Skeletal muscle tissue (tissue), 4 donors: Measurements from ENCODE around the gene PGBD5. TPM values are rescaled to one million over a fixed set of nuclear protein-coding genes. Genes with fewer than 3 reads are reported as not detected.
"Not testable (repeated sequence)": the region's sequence is repeated elsewhere in the genome, so short reads cannot be mapped to it uniquely, and the experiment has no call there.

ENCODE experiments used
- H3K27ac ChIP-seq: one replicate; pipeline ENCODE4 v1.7.0; 2013; ENCODE audit warnings: mild to moderate bottlenecking, low read depth, low read length, inconsistent platforms
- H3K27me3 ChIP-seq, 3 donors: one replicate each; pipeline ENCODE4 v1.7.0; 2013; ENCODE audit warnings: low read length in 3 of 3; ENCODE audit not compliant: control insufficient read depth in 3 of 3, insufficient read depth in 3 of 3
- H3K36me3 ChIP-seq, 3 donors: one replicate each; pipeline ENCODE4 v1.7.0; 2013; ENCODE audit warnings: low read length in 3 of 3; ENCODE audit not compliant: control insufficient read depth in 3 of 3, insufficient read depth in 3 of 3
- H3K4me1 ChIP-seq, 3 donors: one replicate each; pipeline ENCODE4 v1.7.0; 2013; ENCODE audit warnings: low read length in 3 of 3, mild to moderate bottlenecking in 3 of 3; ENCODE audit not compliant: control insufficient read depth in 3 of 3, insufficient read depth in 3 of 3
- H3K4me3 ChIP-seq, 3 donors: one replicate each; pipeline ENCODE4 v1.7.0; 2013; ENCODE audit warnings: low read length in 3 of 3
- H3K9ac ChIP-seq, 3 donors: one replicate each; pipeline ENCODE4 v1.7.0; 2013; ENCODE audit warnings: low read length in 3 of 3, mild to moderate bottlenecking in 3 of 3, moderate library complexity in 2 of 3, low read depth in 1 of 3
- H3K9me3 ChIP-seq, 3 donors: one replicate each; pipeline ENCODE4 v1.7.0; 2013; ENCODE audit warnings: low read length in 3 of 3; ENCODE audit not compliant: control insufficient read depth in 3 of 3
- total RNA-seq: library from RNA; depleted of rRNA; stranded (reverse); fragments of >200 nt; gene quantifications from one replicate; pipeline ENCODE4 v1.2.3, GENCODE V29; 2014
- donor health status: Osteomylitis.

Gene PGBD5
- total RNA-seq, 1 donor from 2014 or later, result 5.7 TPM

GRCh38 chr1:230427094-230427876, 1.2 kb upstream of the PGBD5 start:
- Histone ChIP-seq H3K36me3 (no peaks in the 10 kb centered on the region), H3K4me1 (peaks cover 9 to 16% (median 14%) of the 10 kb centered on the region in 3 donors), H3K9me3 (no peaks in the 10 kb centered on the region), H3K27me3 (peaks cover 20 to 25% (median 24%) of the 10 kb centered on the region in 3 donors), H3K9ac (no peak overlapping the region), H3K27ac (no peak overlapping the region), H3K4me3 (no peak overlapping the region)

- Histone ChIP-seq H3K27me3 (peaks cover 21 to 27% (median 25%) of the 10 kb centered on the region in 3 donors), H3K36me3 (no peaks in the 10 kb centered on the region), H3K4me3 (no peak overlapping the region), H3K4me1 (peaks cover 9 to 16% (median 14%) of the 10 kb centered on the region in 3 donors), H3K9ac (no peak overlapping the region), H3K9me3 (no peaks in the 10 kb centered on the region), H3K27ac (no peak overlapping the region)
Observed at GRCh38 chr1:230425252-230426091, 660 bp downstream of the PGBD5 start.

GRCh38 chr1:230424391-230425251, 1.5 kb downstream of the PGBD5 start:
- Histone ChIP-seq H3K27me3 (peaks cover 21 to 27% (median 25%) of the 10 kb centered on the region in 3 donors), H3K9ac (no peak overlapping the region), H3K36me3 (no peaks in the 10 kb centered on the region), H3K9me3 (no peaks in the 10 kb centered on the region), H3K27ac (no peak overlapping the region), H3K4me3 (no peak overlapping the region), H3K4me1 (peaks cover 9 to 16% (median 12%) of the 10 kb centered on the region in 3 donors)

- Histone ChIP-seq H3K9me3 (no peaks in the 10 kb centered on the region), H3K27me3 (peaks cover 21 to 27% (median 25%) of the 10 kb centered on the region in 3 donors), H3K4me3 (no peak overlapping the region), H3K9ac (no peak overlapping the region), H3K27ac (no peak overlapping the region), H3K4me1 (peaks cover 5 to 16% (median 12%) of the 10 kb centered on the region in 3 donors), H3K36me3 (no peaks in the 10 kb centered on the region)
Observed at GRCh38 chr1:230423951-230424350, 2.2 kb downstream of the PGBD5 start.

GRCh38 chr1:230423261-230423660, 2.9 kb downstream of the PGBD5 start:
- Histone ChIP-seq H3K27ac (no peak overlapping the region), H3K9me3 (no peaks in the 10 kb centered on the region), H3K4me1 (peaks cover 3 to 16% (median 12%) of the 10 kb centered on the region in 3 donors), H3K9ac (no peak overlapping the region), H3K4me3 (no peak overlapping the region), H3K27me3 (peaks cover 21 to 30% (median 25%) of the 10 kb centered on the region in 3 donors), H3K36me3 (no peaks in the 10 kb centered on the region)

- Histone ChIP-seq H3K4me3 (no peak overlapping the region), H3K27me3 (peaks cover 21 to 30% (median 25%) of the 10 kb centered on the region in 3 donors), H3K27ac (no peak overlapping the region), H3K9me3 (no peaks in the 10 kb centered on the region), H3K36me3 (no peaks in the 10 kb centered on the region), H3K4me1 (peaks cover 3 to 16% (median 12%) of the 10 kb centered on the region in 3 donors), H3K9ac (no peak overlapping the region)
Observed at GRCh38 chr1:230422221-230422981, 3.7 kb downstream of the PGBD5 start.

GRCh38 chr1:230421481-230421880, 4.7 kb downstream of the PGBD5 start:
- Histone ChIP-seq H3K27ac (no peak overlapping the region), H3K9me3 (no peaks in the 10 kb centered on the region), H3K36me3 (no peaks in the 10 kb centered on the region), H3K4me1 (peaks cover 0 to 12% (median 10%) of the 10 kb centered on the region in 3 donors), H3K27me3 (peaks cover 19 to 30% (median 25%) of the 10 kb centered on the region in 3 donors), H3K9ac (no peak overlapping the region), H3K4me3 (no peak overlapping the region)

- not testable (repeated sequence) for H3K4me3 ChIP-seq, H3K9ac ChIP-seq, H3K27ac ChIP-seq, H3K36me3 ChIP-seq, H3K9me3 ChIP-seq
- H3K27me3 ChIP-seq, result peaks cover 18 to 30% (median 25%) of the 10 kb centered on the region in 3 donors
- H3K4me1 ChIP-seq, result peaks cover 0 to 12% (median 10%) of the 10 kb centered on the region in 3 donors
Observed at GRCh38 chr1:230420372-230420771, 5.8 kb downstream of the PGBD5 start.

- Histone ChIP-seq H3K9ac (no peak overlapping the region), H3K27me3 (peaks cover 0 to 3% (median 0%) of the 10 kb centered on the region in 3 donors), H3K9me3 (no peaks in the 10 kb centered on the region), H3K4me1 (peaks cover 0 to 2% (median 0%) of the 10 kb centered on the region in 3 donors), H3K27ac (no peak overlapping the region), H3K4me3 (no peak overlapping the region), H3K36me3 (no peaks in the 10 kb centered on the region)
Observed at GRCh38 chr1:230416430-230416829, 9.7 kb downstream of the PGBD5 start.
